Right lobe of liver (tissue), 4 donors: ENCODE measurements around the gene RGL2.

Experiments
- CTCF ChIP-seq, 4 donors: fragments of 200-600 bp in 3 of 4; fragments of 450-650 bp in 1 of 4; IDR thresholded peaks; one replicate each; pipeline versions ENCODE4 v1.5.1 to v1.8.0; 2016 to 2022; ENCODE audit warnings: antibody characterized with exemption in 4 of 4, mild to moderate bottlenecking in 2 of 4
- POLR2A ChIP-seq: fragments of 450-650 bp; IDR thresholded peaks from one replicate; pipeline ENCODE4 v1.6.1; 2017; ENCODE audit warnings: antibody characterized with exemption, mild to moderate bottlenecking
- donor health status: DM: no; HTN: no; CAD: no.
- donor health status: DM: no; HTN: no; CAD: no.
- donor health status: DM: no; HTN: yes; CAD: no.

- TF ChIP-seq CTCF (IDR thresholded peaks at IDR 0.05): no peak
- TF ChIP-seq POLR2A: no peak
Measured at GRCh38 chr6:33276581-33276863, 22.2 kb downstream of the RGL2 start.
